Superior temporal gyrus (tissue), 1 donor: ENCODE measurements around the gene MYL11.

ENCODE experiments used
- DNase-seq: peaks from one replicate; pipeline ENCODE4 v3.0.0-alpha.2; 2016; ENCODE audit errors: extremely low spot score

MYL11 gene

GRCh38 chr16:30354423-30355143 is 20.0 kb upstream of the MYL11 start:
- no peak for DNase-seq

- peak; percentile 100 for DNase-seq
Observed at GRCh38 chr16:30355144-30355953, 19.3 kb upstream of the MYL11 start, which contains the start of gene CD2BP2. Gene CD2BP2 (minus strand): TSS chr16:30355308. CDS start chr16:30354681, 627 bp downstream.

GRCh38 chr16:30355954-30356308 is 18.7 kb upstream of the MYL11 start:
- DNase-seq: no peak

GRCh38 chr16:30356401-30357084 is 18.1 kb upstream of the MYL11 start:
- no peak for DNase-seq

- DNase-seq: no peak
Observed at GRCh38 chr16:30357085-30357714, 17.4 kb upstream of the MYL11 start.

GRCh38 chr16:30357715-30358576 is 16.7 kb upstream of the MYL11 start:
- no peak for DNase-seq

- no peak for DNase-seq
Observed at GRCh38 chr16:30358577-30358936, 16.0 kb upstream of the MYL11 start.

GRCh38 chr16:30358990-30359870 is 15.4 kb upstream of the MYL11 start:
- DNase-seq: no peak

- no peak for DNase-seq
Observed at GRCh38 chr16:30359871-30360170, 14.8 kb upstream of the MYL11 start.

GRCh38 chr16:30361180-30361579 is 13.4 kb upstream of the MYL11 start:
- DNase-seq: no peak

- DNase-seq: no peak
Observed at GRCh38 chr16:30365200-30365599, 9.4 kb upstream of the MYL11 start.

GRCh38 chr16:30366511-30366910 is 8.1 kb upstream of the MYL11 start:
- no peak for DNase-seq

- no peak for DNase-seq
Observed at GRCh38 chr16:30367349-30368009, 7.1 kb upstream of the MYL11 start.

GRCh38 chr16:30368122-30368791 is 6.3 kb upstream of the MYL11 start:
- DNase-seq: no peak

GRCh38 chr16:30368792-30369090 is 5.9 kb upstream of the MYL11 start:
- no peak for DNase-seq

- DNase-seq: no peak
Observed at GRCh38 chr16:30369091-30369937, 5.3 kb upstream of the MYL11 start.

GRCh38 chr16:30369938-30370455 is 4.6 kb upstream of the MYL11 start:
- DNase-seq: no peak
